ENCODE measurements around the gene DLGAP3.

GRCh38 chr1:34899471-34899870 lies 30.0 kb downstream of the DLGAP3 start:
- TF ChIP-seq NFRKB (IDR thresholded peaks at IDR 0.05) (no peak), SUZ12 (IDR thresholded peaks at IDR 0.05) (no peak), ELF4 (IDR thresholded peaks at IDR 0.05) (no peak)

Measured in HEK293T (cell line).